Activated CD8-positive, alpha-beta T cell treated with anti-CD3 and anti-CD28 coated beads for 36 hours (primary cell): ENCODE measurements around the gene DPY19L1. TPM values are rescaled to one million over a fixed set of nuclear protein-coding genes. Genes with fewer than 3 reads are reported as not detected.
"Not testable (repeated sequence)": the region's sequence is repeated elsewhere in the genome, so short reads cannot be mapped to it uniquely, and the experiment has no call there.

ENCODE experiments used
- ATAC-seq: fragments of 200-7000 bp; cut with Tn5 transposase; one replicate; pipeline ENCODE4 v1.10.0; 2021; ENCODE audit warnings: mild to moderate bottlenecking, moderate library complexity
- CTCF ChIA-PET: fragments of 350-600 bp; sonication (Branson Sonifier 250); formaldehyde crosslinking; loops from one replicate; lab custom pipeline; 2021; ENCODE audit warnings: antibody characterized with exemption; lab: Charles Lee
- POLR2A ChIA-PET: fragments of 350-600 bp; sonication (Branson Sonifier 250); formaldehyde crosslinking; loops from one replicate; lab custom pipeline; 2021; ENCODE audit warnings: antibody characterized with exemption; lab: Charles Lee
- DNase-seq: peaks from one replicate; pipeline ENCODE4 v3.0.0-alpha.2; 2020
- H3K27ac Mint-ChIP-seq: one replicate; pipeline ENCODE4 v1.8.0; 2021; ENCODE audit warnings: mild to moderate bottlenecking, mixed read lengths
- H3K27me3 Mint-ChIP-seq: one replicate; pipeline ENCODE4 v1.8.0; 2021; ENCODE audit warnings: mixed read lengths
- H3K36me3 Mint-ChIP-seq: one replicate; pipeline ENCODE4 v1.8.0; 2021; ENCODE audit warnings: low read depth, mixed read lengths
- H3K4me1 Mint-ChIP-seq: one replicate; pipeline ENCODE4 v1.8.0; 2021; ENCODE audit warnings: low read depth, mixed read lengths
- H3K4me3 Mint-ChIP-seq: one replicate; pipeline ENCODE4 v1.8.0; 2021; ENCODE audit warnings: mild to moderate bottlenecking, moderate library complexity, mixed read lengths
- H3K9me3 Mint-ChIP-seq: one replicate; pipeline ENCODE4 v1.8.0; 2021; ENCODE audit warnings: mixed read lengths
- intact Hi-C: fragments of 100-400 bp; cut with micrococcal nuclease; formaldehyde crosslinking; loops from one replicate; pipeline ENCODE4 v1.10.0; 2022
- total RNA-seq, 2 experiments: library from RNA; stranded (reverse); gene quantifications; one replicate each; pipeline ENCODE4 v1.2.3, GENCODE V29; 2021
- TF ChIP-seq, protein P1 (sequence below): fragments of 200-600 bp; IDR thresholded peaks from one replicate; pipeline ENCODE4 v1.8.0; 2022; ENCODE audit warnings: antibody characterized with exemption, mild to moderate bottlenecking

DPY19L1 gene
- total RNA-seq, 2 experiments from 2014 or later = 7.4 to 7.5 TPM

DNA sequence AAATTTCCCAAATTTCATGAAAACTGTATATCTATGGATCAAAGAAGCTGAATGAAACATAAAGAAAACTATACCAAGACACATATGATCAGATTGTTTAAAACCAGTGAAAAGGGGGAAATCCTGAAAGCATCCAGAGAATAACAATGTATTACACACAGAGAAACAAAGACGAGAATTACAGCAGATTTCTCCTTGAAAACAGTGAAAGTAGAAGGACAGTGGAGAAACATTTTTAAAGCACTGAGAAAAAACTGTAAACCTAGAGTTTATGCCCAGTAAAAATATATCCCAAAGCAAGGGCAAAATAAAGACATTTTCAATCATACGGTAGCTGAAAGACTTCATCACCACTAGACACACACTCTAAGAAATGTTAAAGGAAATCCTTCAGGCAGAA is 121.0 kb downstream of the DPY19L1 start:
- DNase-seq = no peak
- TF ChIP-seq, protein P1, sequence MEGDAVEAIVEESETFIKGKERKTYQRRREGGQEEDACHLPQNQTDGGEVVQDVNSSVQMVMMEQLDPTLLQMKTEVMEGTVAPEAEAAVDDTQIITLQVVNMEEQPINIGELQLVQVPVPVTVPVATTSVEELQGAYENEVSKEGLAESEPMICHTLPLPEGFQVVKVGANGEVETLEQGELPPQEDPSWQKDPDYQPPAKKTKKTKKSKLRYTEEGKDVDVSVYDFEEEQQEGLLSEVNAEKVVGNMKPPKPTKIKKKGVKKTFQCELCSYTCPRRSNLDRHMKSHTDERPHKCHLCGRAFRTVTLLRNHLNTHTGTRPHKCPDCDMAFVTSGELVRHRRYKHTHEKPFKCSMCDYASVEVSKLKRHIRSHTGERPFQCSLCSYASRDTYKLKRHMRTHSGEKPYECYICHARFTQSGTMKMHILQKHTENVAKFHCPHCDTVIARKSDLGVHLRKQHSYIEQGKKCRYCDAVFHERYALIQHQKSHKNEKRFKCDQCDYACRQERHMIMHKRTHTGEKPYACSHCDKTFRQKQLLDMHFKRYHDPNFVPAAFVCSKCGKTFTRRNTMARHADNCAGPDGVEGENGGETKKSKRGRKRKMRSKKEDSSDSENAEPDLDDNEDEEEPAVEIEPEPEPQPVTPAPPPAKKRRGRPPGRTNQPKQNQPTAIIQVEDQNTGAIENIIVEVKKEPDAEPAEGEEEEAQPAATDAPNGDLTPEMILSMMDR = no peak
- intact Hi-C loops = no loop called here
- Mint-ChIP-seq H3K4me1 (no peaks in the 10 kb centered on the region), H3K27ac (no peak overlapping the region), H3K4me3 (no peak overlapping the region), H3K36me3 (no peaks in the 10 kb centered on the region), H3K9me3 (peaks cover 4% of the 10 kb centered on the region), H3K27me3 (peaks cover 12% of the 10 kb centered on the region)
- CTCF ChIA-PET = no interaction called here
- no peak for ATAC-seq
- POLR2A ChIA-PET = no interaction called here

DNA sequence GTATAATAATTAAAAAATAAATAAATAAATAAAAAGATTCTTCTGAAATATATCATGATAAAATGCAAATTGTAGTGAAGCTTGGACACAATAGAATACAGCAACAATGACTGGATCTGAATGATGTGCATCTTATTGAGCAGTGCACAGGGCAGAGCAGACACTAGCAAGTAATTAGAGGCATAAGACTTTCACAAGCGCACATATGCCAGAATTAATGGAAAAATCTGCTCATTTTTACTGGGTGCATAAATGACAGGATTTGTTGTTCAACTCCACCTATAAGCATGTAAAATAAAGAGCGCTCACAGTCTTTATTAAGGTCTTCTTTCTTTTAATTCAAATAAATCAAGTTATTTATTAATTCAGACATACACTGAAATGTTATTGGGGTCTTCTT is 125.0 kb downstream of the DPY19L1 start:
- ChIA-PET CTCF (no interaction called here), POLR2A (no interaction called here)

DNA sequence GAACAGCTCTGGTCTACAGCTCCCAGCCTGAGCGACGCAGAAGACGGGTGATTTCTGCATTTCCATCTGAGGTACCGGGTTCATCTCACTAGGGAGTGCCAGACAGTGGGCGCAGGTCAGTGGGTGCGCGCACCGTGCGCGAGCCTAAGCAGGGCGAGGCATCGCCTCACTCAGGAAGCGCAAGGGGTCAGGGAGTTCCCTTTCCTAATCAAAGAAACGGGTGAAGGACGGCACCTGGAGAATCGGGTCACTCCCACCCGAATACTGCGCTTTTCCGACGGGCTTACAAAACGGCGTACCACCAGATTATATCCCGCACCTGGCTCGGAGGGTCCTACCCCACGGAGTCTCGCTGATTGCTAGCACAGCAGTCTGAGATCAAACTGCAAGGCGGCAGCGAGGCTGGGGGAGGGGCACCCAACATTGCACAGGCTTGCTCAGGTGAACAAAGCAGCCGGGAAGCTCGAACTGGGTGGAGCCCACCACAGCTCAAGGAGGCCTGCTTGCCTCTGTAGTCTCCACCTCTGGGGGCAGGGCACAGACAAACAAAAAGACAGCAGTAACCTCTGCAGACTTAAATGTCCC is 130.9 kb downstream of the DPY19L1 start:
- peak overlapping the region; percentile 31 for H3K4me3 Mint-ChIP-seq
- H3K9me3 Mint-ChIP-seq, intact Hi-C loops, H3K36me3 Mint-ChIP-seq, CTCF ChIA-PET, H3K4me1 Mint-ChIP-seq, H3K27ac Mint-ChIP-seq, H3K27me3 Mint-ChIP-seq, POLR2A ChIA-PET, ATAC-seq: not testable (repeated sequence)
- DNase-seq = peak; percentile 5

More for the DNA sequence above, 125.0 kb downstream of the DPY19L1 start:
- ATAC-seq = no peak
- no peaks in the 10 kb centered on the region for H3K4me1 Mint-ChIP-seq
- H3K36me3 Mint-ChIP-seq = no peaks in the 10 kb centered on the region
- peaks cover 4% of the 10 kb centered on the region for H3K9me3 Mint-ChIP-seq
- TF ChIP-seq, protein P1 = no peak
- intact Hi-C loops = no loop called here
- H3K4me3 Mint-ChIP-seq = no peak overlapping the region
- no peak overlapping the region for H3K27ac Mint-ChIP-seq
- DNase-seq = no peak
- peaks cover 3% of the 10 kb centered on the region for H3K27me3 Mint-ChIP-seq

DNA sequence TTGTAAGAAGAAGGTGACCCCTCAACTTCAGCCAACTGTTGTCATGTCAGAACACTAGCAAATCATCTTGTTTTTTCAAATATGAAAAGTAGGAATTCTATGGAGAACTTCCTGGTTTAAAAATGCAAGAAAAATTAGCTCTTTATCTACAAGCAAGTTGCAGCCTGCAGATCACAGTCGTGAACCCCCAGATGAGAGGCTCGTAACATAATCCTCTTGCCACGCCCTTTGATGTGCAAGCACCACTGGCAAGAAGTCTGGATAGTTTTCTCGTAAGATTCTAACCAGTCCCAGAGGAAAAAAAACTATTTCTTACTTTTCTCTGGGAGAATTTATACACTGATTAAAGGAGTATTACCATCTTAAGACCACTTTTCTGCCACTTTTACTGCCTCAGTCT is 132.3 kb downstream of the DPY19L1 start:
- DNase-seq = no peak
- intact Hi-C loops = no loop called here
- H3K4me1 Mint-ChIP-seq = no peaks in the 10 kb centered on the region
- peaks cover 4% of the 10 kb centered on the region for H3K27me3 Mint-ChIP-seq
- no peaks in the 10 kb centered on the region for H3K36me3 Mint-ChIP-seq
- TF ChIP-seq, protein P1 = no peak
- H3K4me3 Mint-ChIP-seq = no peak overlapping the region
- no peak overlapping the region for H3K27ac Mint-ChIP-seq
- no peak for ATAC-seq
- ChIA-PET POLR2A (no interaction called here), CTCF (no interaction called here)
- no peaks in the 10 kb centered on the region for H3K9me3 Mint-ChIP-seq

DNA sequence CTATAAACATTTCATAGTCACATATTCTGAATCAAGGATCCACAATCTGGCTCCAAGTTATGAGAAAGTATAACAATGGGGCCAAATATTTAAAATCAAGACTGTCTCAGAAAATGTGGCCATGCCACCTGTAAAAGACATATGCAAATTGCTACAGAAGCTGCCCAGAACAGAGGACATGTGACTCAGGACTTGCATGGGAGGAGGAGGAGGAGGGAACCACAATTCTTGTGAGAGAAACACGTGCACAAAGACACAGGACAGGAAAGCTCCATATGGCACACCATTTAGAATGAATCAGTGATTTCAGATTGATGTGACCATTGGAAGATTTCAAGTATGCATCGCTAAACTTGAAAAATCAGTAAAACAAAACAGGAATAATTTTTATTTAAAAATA is 133.4 kb downstream of the DPY19L1 start:
- ATAC-seq, intact Hi-C loops, DNase-seq, POLR2A ChIA-PET, H3K4me3 Mint-ChIP-seq, H3K27me3 Mint-ChIP-seq, H3K27ac Mint-ChIP-seq, H3K9me3 Mint-ChIP-seq, CTCF ChIA-PET, H3K36me3 Mint-ChIP-seq, H3K4me1 Mint-ChIP-seq: not testable (repeated sequence)

DNA sequence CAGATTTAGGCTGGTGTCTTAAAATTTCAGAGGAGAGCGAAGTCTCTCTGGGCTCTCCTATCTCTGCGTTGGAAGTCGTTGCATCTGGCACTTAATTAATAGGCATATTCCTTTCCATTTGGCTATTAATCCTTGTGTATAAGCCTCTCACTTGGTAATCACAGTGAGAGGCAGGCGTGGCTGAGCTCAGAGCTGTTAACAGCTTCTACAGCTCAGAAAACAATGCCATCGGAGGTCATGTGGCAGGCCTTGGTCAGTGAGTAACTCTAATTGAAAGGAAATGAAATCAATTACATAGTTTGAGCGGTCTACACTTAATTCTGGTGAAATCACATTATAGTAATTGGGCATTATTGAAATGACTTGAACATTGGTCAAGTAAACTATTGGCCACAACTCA is 135.1 kb downstream of the DPY19L1 start:
- TF ChIP-seq, protein P1 = no peak
- Mint-ChIP-seq H3K27ac (no peak overlapping the region), H3K27me3 (peaks cover 4% of the 10 kb centered on the region), H3K36me3 (no peaks in the 10 kb centered on the region), H3K4me1 (no peaks in the 10 kb centered on the region), H3K9me3 (no peaks in the 10 kb centered on the region), H3K4me3 (no peak overlapping the region)
- intact Hi-C loops = no loop called here
- DNase-seq (no peak), ATAC-seq (no peak)
- CTCF ChIA-PET = no interaction called here
- POLR2A ChIA-PET = no interaction called here
